Tibial artery (tissue), 4 donors: ENCODE data around the gene ICA1.

ENCODE experiments used
- DNase-seq, 2 donors: peaks; one replicate each; pipeline ENCODE4 v3.0.0-alpha.2; 2019
- H3K27ac ChIP-seq, 2 donors: fragments of 200-600 bp; sonication (generic) in 1 of 2; 1 replicate in 1 of 2; 2 replicates in 1 of 2; pipeline ENCODE4 v1.5.1; 2018 to 2019; ENCODE audit warnings: mild to moderate bottlenecking in 1 of 2
- H3K27me3 ChIP-seq, 2 donors: fragments of 200-600 bp; sonication (generic) in 1 of 2; one replicate each; pipeline versions ENCODE4 v1.5.1 to v1.6.0; 2016 to 2019
- H3K36me3 ChIP-seq, 3 donors: fragments of 200-600 bp; sonication (generic) in 2 of 3; one replicate each; pipeline ENCODE4 v1.5.1; 2016 to 2019; ENCODE audit warnings: mild to moderate bottlenecking in 2 of 3
- H3K4me1 ChIP-seq, 4 donors: fragments of 200-600 bp; sonication (generic) in 2 of 4; 1 replicate in 3 of 4; 2 replicates in 1 of 4; pipeline ENCODE4 v1.5.1; 2016 to 2019
- H3K4me3 ChIP-seq, 2 donors: fragments of 200-600 bp; sonication (generic) in 1 of 2; 1 replicate in 1 of 2; 2 replicates in 1 of 2; pipeline ENCODE4 v1.5.1; 2018 to 2019; ENCODE audit warnings: mild to moderate bottlenecking in 2 of 2
- H3K9me3 ChIP-seq, 3 donors: fragments of 200-600 bp; sonication (generic) in 1 of 3; one replicate each; pipeline ENCODE4 v1.5.1; 2016 to 2019
- intact Hi-C: fragments of 100-400 bp; cut with DNase I; formaldehyde crosslinking; loops from one replicate; pipeline ENCODE4 v1.15.0; 2023; ENCODE audit warnings: low total_unique reads
- TF ChIP-seq, protein P1 (sequence below), 2 experiments: fragments of 200-600 bp in 1 of 2; fragments of 450-650 bp in 1 of 2; IDR thresholded peaks; one replicate each; pipeline ENCODE4 v1.5.1; 2017 to 2019; ENCODE audit warnings: antibody characterized with exemption in 2 of 2, mild to moderate bottlenecking in 1 of 2, moderate library complexity in 1 of 2

ICA1 gene

DNA sequence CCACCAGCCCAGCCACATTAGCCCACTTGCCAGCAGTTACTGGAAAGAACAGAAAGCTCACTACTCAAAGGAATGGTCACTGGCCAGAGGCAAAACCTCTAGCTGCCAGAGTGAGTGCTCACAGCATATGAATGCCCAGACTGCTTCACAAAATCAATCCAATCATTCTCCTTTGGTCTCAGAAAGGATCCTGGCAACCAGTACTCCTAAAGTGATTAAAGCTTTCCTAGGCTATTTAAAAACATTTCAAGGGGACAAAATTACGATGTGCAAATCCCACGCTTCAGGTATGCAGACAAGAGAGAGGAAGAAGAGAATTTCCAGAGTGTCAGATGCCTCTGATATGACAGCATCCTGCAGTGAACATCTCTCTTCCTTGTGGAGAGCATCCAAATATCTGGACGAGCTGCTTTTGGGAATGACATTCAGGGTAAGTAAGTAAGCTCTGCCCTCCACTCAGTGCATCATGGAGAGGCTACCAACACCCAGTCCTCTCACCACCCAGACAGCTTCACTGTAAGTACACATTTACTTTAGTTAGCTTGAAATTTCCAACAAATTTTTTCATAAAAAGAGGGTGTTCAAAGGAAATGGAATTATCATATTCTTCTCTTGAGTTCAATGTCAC lies 25.1 kb downstream of the ICA1 start:
- Histone ChIP-seq H3K27me3 (peaks cover 0 to 5% of the 10 kb centered on the region in 2 donors), H3K4me3 (no peak overlapping the region), H3K9me3 (no peaks in the 10 kb centered on the region), H3K27ac (no peak overlapping the region), H3K4me1 (no peaks in the 10 kb centered on the region), H3K36me3 (no peaks in the 10 kb centered on the region)
- DNase-seq: no peak
- TF ChIP-seq, protein P1, sequence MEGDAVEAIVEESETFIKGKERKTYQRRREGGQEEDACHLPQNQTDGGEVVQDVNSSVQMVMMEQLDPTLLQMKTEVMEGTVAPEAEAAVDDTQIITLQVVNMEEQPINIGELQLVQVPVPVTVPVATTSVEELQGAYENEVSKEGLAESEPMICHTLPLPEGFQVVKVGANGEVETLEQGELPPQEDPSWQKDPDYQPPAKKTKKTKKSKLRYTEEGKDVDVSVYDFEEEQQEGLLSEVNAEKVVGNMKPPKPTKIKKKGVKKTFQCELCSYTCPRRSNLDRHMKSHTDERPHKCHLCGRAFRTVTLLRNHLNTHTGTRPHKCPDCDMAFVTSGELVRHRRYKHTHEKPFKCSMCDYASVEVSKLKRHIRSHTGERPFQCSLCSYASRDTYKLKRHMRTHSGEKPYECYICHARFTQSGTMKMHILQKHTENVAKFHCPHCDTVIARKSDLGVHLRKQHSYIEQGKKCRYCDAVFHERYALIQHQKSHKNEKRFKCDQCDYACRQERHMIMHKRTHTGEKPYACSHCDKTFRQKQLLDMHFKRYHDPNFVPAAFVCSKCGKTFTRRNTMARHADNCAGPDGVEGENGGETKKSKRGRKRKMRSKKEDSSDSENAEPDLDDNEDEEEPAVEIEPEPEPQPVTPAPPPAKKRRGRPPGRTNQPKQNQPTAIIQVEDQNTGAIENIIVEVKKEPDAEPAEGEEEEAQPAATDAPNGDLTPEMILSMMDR (IDR thresholded peaks at IDR 0.05): no peak
- intact Hi-C loops: loop anchor here (10.0 kb wide), 1 partner anchor 642 kb away; no protein-coding TSS in a partner anchor

DNA sequence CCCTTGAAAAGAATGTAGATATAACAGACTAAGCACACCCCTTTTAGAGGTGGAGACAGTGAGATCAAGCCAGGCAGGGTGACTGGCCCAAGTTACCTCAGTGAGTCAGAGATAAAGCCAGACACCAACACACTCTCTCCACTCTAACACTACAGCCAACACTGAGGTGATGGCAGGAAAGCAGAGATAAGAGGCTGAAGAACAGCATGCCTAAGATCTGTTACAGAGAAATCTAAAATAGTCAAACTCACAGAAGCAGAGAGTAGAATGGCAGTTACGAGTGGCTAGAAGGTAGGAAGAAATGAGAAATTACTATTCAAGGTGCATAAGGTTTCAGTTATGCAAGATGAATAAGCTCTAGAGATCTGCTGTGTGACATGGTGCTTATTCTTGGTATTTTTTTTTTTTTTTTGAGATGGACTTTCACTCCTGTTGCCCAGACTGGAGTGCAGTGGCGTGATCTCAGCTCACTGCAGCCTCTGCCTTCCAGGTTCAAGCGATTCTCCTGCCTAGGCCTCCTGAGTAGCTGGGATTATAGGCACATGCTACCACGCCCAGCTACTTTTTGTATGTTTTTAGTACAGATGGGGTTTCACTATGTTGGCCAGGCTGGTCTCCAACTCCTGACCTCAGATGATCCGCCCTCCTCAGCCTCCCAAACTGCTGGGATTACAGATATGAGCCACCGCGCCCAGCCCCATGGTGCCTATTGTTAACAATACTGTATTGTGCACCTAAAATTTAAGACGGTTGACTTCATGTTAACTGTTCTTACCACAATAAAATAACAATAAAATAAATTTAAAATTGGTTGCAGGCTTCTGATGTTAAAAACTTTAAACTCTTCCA lies 28.7 kb downstream of the ICA1 start:
- Histone ChIP-seq H3K4me3 (no peak overlapping the region), H3K27me3 (no peaks in the 10 kb centered on the region), H3K36me3 (no peaks in the 10 kb centered on the region), H3K27ac (no peak overlapping the region), H3K4me1 (no peaks in the 10 kb centered on the region), H3K9me3 (no peaks in the 10 kb centered on the region)
- TF ChIP-seq, protein P1 (IDR thresholded peaks at IDR 0.05): no peak
- intact Hi-C loops: loop anchor here (10.0 kb wide), 1 partner anchor 638 kb away; no protein-coding TSS in a partner anchor
- DNase-seq: no peak

DNA sequence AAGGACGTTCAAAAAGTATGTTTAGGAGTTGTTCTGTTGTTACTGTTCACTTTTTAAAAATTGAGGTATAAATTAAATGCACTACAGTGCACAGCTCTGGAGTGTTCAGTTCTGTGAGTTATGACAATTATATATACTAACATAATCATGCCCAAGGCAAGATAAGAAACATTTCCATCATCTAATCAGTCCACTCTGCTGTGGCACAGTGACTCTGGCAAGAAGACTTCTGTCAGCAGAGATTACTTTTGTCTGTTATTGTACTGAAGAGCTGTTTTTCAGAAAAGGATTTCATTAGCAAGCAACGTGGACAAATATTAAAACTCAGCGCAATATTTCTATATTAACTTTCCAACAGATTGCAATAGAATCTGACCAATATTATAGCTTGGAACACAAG lies 32.0 kb downstream of the ICA1 start:
- Histone ChIP-seq H3K9me3 (no peaks in the 10 kb centered on the region), H3K4me1 (no peaks in the 10 kb centered on the region), H3K36me3 (no peaks in the 10 kb centered on the region), H3K27ac (no peak overlapping the region), H3K27me3 (no peaks in the 10 kb centered on the region), H3K4me3 (no peak overlapping the region)
- TF ChIP-seq, protein P1 (IDR thresholded peaks at IDR 0.05): no peak
- intact Hi-C loops: loop anchor here (10.0 kb wide), 1 partner anchor 635 kb away; no protein-coding TSS in a partner anchor
- no peak for DNase-seq

DNA sequence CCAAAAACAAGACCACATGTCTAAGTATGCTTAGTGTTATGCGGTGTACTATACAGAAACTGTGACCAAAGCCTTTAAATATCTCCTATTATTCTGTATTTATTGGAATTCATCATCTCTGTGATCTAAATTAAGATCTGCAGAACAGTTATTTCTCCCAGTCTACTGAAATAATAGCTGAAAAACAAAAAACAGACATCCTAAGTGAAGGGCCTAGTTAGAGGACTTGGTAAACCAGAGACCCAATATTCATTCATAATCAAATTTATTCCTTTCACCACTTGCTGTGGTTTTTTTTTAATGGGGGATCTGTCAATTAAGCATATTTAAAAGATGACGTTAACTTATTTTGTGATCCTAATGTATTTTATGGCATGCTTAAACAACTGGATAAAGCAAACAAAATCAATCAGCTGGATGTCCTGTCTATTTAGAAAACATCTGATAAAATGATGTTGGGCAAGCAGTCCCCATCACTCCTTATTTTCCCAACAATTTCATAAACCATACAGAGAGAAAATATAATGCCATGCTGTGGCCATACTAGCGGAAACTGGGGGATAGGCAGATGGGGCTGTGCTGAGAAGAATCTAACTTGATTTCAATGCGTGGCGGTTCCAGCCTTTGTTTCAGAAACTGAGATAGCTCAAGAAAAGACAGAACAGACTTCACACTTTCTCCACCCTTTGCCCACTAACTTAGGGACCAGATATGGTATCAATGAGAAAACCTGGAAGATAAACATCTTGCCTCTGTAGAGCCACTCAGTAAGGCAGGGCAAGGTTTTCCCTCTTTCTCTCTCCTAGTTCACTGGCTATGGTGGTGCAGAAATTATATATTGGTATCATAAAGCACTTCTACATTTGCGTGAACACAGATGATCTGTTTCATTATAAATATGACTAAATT lies 32.9 kb downstream of the ICA1 start:
- no peaks in the 10 kb centered on the region for H3K27me3 ChIP-seq
- H3K9me3 ChIP-seq: no peaks in the 10 kb centered on the region
- TF ChIP-seq, protein P1 (IDR thresholded peaks at IDR 0.05): no peak
- H3K4me3 ChIP-seq: no peak overlapping the region
- no peak for DNase-seq
- H3K27ac ChIP-seq: no peak overlapping the region
- no peaks in the 10 kb centered on the region for H3K4me1 ChIP-seq
- intact Hi-C loops: no loop called here
- H3K36me3 ChIP-seq: no peaks in the 10 kb centered on the region

DNA sequence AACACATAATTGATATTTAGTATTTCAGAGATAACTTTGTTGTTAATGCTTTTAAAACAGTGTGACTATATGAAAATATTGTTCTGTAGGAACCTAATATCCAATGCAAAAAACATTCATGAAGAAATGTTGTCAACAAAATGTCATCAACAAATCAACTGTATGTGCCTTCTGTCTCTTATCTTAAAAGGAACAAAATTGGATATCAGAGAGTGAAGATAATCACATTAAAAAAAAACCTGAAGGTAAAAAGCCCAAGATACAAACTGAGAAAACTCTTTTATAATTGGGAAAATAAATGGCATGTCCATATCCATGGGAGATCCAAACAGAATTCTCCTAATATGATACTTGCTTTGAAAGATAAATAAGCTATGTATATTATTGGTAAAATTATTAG lies 33.9 kb downstream of the ICA1 start:
- Histone ChIP-seq H3K4me3 (no peak overlapping the region), H3K36me3 (no peaks in the 10 kb centered on the region), H3K27me3 (no peaks in the 10 kb centered on the region), H3K27ac (no peak overlapping the region), H3K9me3 (no peaks in the 10 kb centered on the region), H3K4me1 (no peaks in the 10 kb centered on the region)
- DNase-seq: no peak
- TF ChIP-seq, protein P1 (IDR thresholded peaks at IDR 0.05): no peak
- intact Hi-C loops: no loop called here
